Fibroblast of the aortic adventitia (primary cell): ENCODE measurements around the gene CBLN3. TPM values are rescaled to one million over a fixed set of nuclear protein-coding genes. Genes with fewer than 3 reads are reported as not detected.

Experiments used
- DNase-seq: peaks from one replicate; pipeline ENCODE4 v3.0.0-alpha.2; 2010; ENCODE audit warnings: low read depth
- H3K4me3 ChIP-seq: 2 replicates; pipeline ENCODE4 v1.5.1; 2011; ENCODE audit warnings: low read depth, mild to moderate bottlenecking, control low read depth, low read length, moderate library complexity
- total RNA-seq: library from RNA; depleted of rRNA; stranded (reverse); fragments of >200 nt; gene quantifications from 2 replicates; pipeline ENCODE4 v1.2.3, GENCODE V29; 2012; ENCODE audit warnings: low replicate concordance
- TF ChIP-seq, protein P1 (sequence below): IDR thresholded peaks from 2 replicates; pipeline ENCODE4 v1.5.1; 2011; ENCODE audit warnings: mild to moderate bottlenecking, low read length, control low read depth, inconsistent platforms; ENCODE audit not compliant: insufficient read depth

CBLN3 gene
- total RNA-seq, 1 donor: 6.2 TPM

DNA sequence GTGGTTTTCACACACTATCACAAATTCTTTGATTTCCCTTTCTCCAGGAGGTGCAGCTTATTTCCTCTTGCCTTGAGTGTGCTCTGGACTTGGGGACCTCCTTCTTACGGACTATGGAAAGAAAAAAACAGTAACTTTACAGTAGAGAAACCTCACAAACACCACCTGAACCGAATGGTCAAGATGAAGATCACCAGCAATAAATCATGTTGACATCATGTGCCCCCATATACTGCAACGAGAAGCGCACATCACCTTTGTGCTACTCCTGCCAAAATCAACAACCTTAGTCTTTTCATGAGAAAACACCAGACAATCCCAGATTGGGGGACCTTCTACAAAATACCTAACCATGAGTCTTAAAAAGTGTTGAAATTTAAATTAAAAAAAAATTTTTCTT, 43.9 kb downstream of the CBLN3 start:
- H3K4me3 ChIP-seq: no peak overlapping the region
- DNase-seq: no peak
- TF ChIP-seq, protein P1, sequence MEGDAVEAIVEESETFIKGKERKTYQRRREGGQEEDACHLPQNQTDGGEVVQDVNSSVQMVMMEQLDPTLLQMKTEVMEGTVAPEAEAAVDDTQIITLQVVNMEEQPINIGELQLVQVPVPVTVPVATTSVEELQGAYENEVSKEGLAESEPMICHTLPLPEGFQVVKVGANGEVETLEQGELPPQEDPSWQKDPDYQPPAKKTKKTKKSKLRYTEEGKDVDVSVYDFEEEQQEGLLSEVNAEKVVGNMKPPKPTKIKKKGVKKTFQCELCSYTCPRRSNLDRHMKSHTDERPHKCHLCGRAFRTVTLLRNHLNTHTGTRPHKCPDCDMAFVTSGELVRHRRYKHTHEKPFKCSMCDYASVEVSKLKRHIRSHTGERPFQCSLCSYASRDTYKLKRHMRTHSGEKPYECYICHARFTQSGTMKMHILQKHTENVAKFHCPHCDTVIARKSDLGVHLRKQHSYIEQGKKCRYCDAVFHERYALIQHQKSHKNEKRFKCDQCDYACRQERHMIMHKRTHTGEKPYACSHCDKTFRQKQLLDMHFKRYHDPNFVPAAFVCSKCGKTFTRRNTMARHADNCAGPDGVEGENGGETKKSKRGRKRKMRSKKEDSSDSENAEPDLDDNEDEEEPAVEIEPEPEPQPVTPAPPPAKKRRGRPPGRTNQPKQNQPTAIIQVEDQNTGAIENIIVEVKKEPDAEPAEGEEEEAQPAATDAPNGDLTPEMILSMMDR: no peak

- H3K4me3 ChIP-seq: no peak overlapping the region
- TF ChIP-seq, protein P1: no peak
- DNase-seq: no peak
Measured at GRCh38 chr14:24384169-24384568, 45.3 kb downstream of the CBLN3 start.

- no peak overlapping the region for H3K4me3 ChIP-seq
- DNase-seq: no peak
- TF ChIP-seq, protein P1: no peak
Measured at GRCh38 chr14:24382064-24382371, 47.5 kb downstream of the CBLN3 start.

- no peak overlapping the region for H3K4me3 ChIP-seq
- TF ChIP-seq, protein P1: no peak
- DNase-seq: no peak
Measured at GRCh38 chr14:24381363-24382063, 48.0 kb downstream of the CBLN3 start.

- TF ChIP-seq, protein P1: no peak
- H3K4me3 ChIP-seq: no peak overlapping the region
- no peak for DNase-seq
Measured at GRCh38 chr14:24379907-24380730, 49.3 kb downstream of the CBLN3 start.

DNA sequence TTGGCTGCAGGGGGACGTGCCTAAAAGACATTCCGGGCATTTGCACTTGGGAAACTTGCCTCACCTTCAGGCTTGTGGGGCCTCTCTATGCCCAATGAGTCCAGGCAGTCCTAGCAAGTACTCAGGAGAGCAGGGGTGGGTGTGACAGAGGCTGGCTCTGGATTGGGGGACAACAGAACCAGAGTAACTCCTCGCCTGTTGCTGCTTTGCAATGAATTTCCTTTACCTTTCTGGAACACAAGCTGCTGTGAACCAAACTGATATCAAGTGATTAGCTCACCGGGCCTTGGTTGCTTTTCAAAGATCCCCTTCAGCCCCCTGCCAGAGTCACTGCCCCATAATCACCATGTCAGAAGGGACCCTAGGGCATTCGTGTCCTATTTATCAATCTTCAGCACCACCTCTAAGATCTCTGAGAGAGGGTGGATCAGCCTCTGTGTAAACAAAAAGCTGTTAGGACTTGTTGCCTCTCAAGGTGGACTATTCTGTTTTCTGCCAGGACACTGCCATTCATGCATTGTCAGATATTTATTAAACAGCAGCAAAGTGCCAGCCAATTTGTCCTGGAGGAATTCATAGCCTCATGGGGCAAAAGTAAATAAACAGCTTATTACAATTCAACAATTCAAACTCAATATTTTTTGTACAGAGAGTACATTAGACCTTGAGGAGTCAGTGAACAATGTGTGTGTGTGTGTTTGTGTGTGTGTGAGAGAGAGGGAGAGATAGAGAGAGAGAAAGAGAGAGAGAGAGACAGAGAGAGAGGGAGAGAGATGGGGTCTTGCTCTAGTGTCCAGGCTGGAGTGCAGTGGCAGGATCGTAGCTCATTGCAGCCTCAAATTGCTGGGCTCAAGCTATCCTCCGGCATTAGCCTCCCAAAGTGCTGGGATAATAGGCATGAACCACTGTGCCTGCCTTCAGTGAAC, 50.2 kb downstream of the CBLN3 start:
- no peak for DNase-seq
- H3K4me3 ChIP-seq: no peak overlapping the region
- TF ChIP-seq, protein P1: no peak
